Putamen (tissue), 1 donor: ENCODE data around the gene WBP1.
"Not testable (repeated sequence)": the region's sequence is repeated elsewhere in the genome, so short reads cannot be mapped to it uniquely, and the experiment has no call there.

Source experiments
- DNase-seq: peaks from one replicate; pipeline ENCODE4 v3.0.0-alpha.2; 2016; ENCODE audit warnings: low spot score

WBP1 gene

GRCh38 chr2:74454654-74455511, 3.4 kb upstream of the WBP1 start, which contains the start of gene INO80B:
Gene INO80B, plus strand, starts transcription at chr2:74455087. Its CDS starts 30 bp downstream, at chr2:74455117.
- peak; percentile 98 for DNase-seq

- DNase-seq, result peak; percentile 57
These were observed 1.1 kb upstream of the WBP1 start for GRCh38 chr2:74457129-74457548.

GRCh38 chr2:74457549-74458131, 598 bp upstream of the WBP1 start:
- no peak for DNase-seq

GRCh38 chr2:74458938-74459363, 713 bp downstream of the WBP1 start:
- no peak for DNase-seq

- not testable (repeated sequence) for DNase-seq
These were observed 1.4 kb downstream of the WBP1 start for GRCh38 chr2:74459503-74460118.

GRCh38 chr2:74460187-74460586, 1.9 kb downstream of the WBP1 start:
- not testable (repeated sequence) for DNase-seq

- DNase-seq, result no peak
These were observed 3.2 kb downstream of the WBP1 start for GRCh38 chr2:74461187-74462053.

- DNase-seq, result no peak
These were observed 4.0 kb downstream of the WBP1 start for GRCh38 chr2:74462054-74462785.

- no peak for DNase-seq
These were observed 4.5 kb downstream of the WBP1 start for GRCh38 chr2:74462786-74463105.

GRCh38 chr2:74464406-74464805, 6.2 kb downstream of the WBP1 start:
- DNase-seq, result no peak

- DNase-seq, result not testable (repeated sequence)
These were observed 12.5 kb downstream of the WBP1 start for GRCh38 chr2:74470742-74471141.

- DNase-seq, result no peak
These were observed 13.3 kb downstream of the WBP1 start for GRCh38 chr2:74471332-74472065.

GRCh38 chr2:74472086-74472944, 14.1 kb downstream of the WBP1 start, which contains the start of gene MRPL53:
Gene MRPL53, minus strand, starts transcription at chr2:74472680. Its CDS starts 20 bp downstream, at chr2:74472660.
- peak; percentile 95 for DNase-seq

- no peak for DNase-seq
These were observed 14.7 kb downstream of the WBP1 start for GRCh38 chr2:74472945-74473258.

GRCh38 chr2:74474481-74474880, 16.2 kb downstream of the WBP1 start:
- no peak for DNase-seq

- DNase-seq, result no peak
These were observed 16.7 kb downstream of the WBP1 start for GRCh38 chr2:74474899-74475298.

GRCh38 chr2:74481431-74481830, 23.2 kb downstream of the WBP1 start:
- no peak for DNase-seq

GRCh38 chr2:74481961-74482800, 23.9 kb downstream of the WBP1 start:
- no peak for DNase-seq
